ENCODE data around the gene COQ5. TPM values are rescaled to one million over a fixed set of nuclear protein-coding genes. Genes with fewer than 3 reads are reported as not detected.
A peak's percentile ranks its signal among the peaks of the same experiment; 100 is the strongest.
"Not testable (repeated sequence)": the region's sequence is repeated elsewhere in the genome, so short reads cannot be mapped to it uniquely, and the experiment has no call there.

Gene COQ5
- total RNA-seq, 1 experiment from 2014 or later: 41.2 TPM

DNA sequence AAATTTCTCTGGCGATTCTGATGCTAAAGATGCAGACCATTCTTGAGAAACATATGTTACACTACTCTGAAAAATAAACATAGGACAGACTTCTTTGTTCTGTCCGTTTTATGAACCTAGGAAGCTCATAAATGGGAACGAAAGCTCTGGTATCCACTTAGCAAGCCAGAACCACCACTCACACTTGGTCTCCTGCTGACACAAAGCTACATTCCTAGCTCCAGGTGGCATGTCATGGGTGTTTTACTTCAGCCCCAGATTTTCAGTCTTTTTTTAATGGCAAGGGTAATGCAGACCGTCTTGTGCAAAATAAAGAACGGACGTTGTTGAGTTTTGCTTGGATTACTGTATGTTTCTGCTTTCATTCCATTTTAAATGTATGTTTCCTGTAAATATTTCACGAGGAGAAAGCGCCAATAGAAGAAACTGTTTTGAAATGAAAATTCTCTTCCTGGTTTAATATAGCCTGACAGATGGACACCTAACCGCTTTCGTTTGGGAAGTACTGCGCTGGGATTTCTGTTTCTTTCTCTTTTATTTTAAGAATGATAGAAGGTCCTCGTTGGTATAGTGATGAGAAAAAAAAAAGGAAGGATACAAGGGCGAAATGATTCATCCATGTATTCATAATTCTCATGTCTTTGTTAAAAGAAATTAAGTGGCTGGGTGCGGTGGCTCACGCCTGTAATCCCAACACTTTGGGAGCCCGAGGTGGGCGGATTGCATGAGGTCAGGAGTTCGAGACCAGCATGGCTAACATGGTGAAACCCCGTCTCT lies 871 bp upstream of the COQ5 start:
- peak overlapping the region; percentile 84 for H3K9ac ChIP-seq (ENCODE audit: low read length)
- H3K4me1 ChIP-seq (ENCODE audit: insufficient read depth, low read length): peaks cover 36% of the 10 kb centered on the region
- BruUV-seq (replicated peaks): no TSS peak
- peak overlapping the region; percentile 97 for H2AFZ ChIP-seq (ENCODE audit: low read length)
- ChIA-PET POLR2A (ENCODE audit: unreplicated experiment) (interaction anchor here (0.5 to 1.2 kb wide), 8 partner anchors 9 to 1971 kb away, joined by 3 to 8 read pairs (median 4); partner anchors contain the start of gene RNU4-2), CTCF (interaction anchor here (0.6 kb wide), 1 partner anchor 119 kb away, joined by 3 read pairs; no protein-coding TSS in a partner anchor)
- ATAC-seq (peak; percentile 34), DNase-seq (peak; percentile 71)
- peak overlapping the region; percentile 86 for H3K27ac ChIP-seq (ENCODE audit: low read length)
- intact Hi-C loops (cut with micrococcal nuclease): loop anchor here (1.0 to 2.0 kb wide), 2 partner anchors 35 to 61 kb away; partner anchors contain the start of gene SRSF9
- peaks cover 35% of the 10 kb centered on the region for H3K79me2 ChIP-seq (ENCODE audit: low read length)
- H3K27me3 ChIP-seq (ENCODE audit: low read length): no peaks in the 10 kb centered on the region
- no peaks in the 10 kb centered on the region; the same call in 1 of the 2 replicates for H4K20me1 ChIP-seq (ENCODE audit: low read length)
- peak overlapping the region; percentile 95 for H3K4me2 ChIP-seq (ENCODE audit: low read length)
- peak overlapping the region; percentile 98 for H3K4me3 ChIP-seq (ENCODE audit: low read length)
- H3K36me3 ChIP-seq (ENCODE audit: low read depth, low read length): no peaks in the 10 kb centered on the region
- no peaks in the 10 kb centered on the region for H3K9me2 ChIP-seq (replicated peaks; ENCODE audit: low read length)
- TF ChIP-seq, protein P1, sequence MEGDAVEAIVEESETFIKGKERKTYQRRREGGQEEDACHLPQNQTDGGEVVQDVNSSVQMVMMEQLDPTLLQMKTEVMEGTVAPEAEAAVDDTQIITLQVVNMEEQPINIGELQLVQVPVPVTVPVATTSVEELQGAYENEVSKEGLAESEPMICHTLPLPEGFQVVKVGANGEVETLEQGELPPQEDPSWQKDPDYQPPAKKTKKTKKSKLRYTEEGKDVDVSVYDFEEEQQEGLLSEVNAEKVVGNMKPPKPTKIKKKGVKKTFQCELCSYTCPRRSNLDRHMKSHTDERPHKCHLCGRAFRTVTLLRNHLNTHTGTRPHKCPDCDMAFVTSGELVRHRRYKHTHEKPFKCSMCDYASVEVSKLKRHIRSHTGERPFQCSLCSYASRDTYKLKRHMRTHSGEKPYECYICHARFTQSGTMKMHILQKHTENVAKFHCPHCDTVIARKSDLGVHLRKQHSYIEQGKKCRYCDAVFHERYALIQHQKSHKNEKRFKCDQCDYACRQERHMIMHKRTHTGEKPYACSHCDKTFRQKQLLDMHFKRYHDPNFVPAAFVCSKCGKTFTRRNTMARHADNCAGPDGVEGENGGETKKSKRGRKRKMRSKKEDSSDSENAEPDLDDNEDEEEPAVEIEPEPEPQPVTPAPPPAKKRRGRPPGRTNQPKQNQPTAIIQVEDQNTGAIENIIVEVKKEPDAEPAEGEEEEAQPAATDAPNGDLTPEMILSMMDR (conservative IDR thresholded peaks at IDR 0.05; ENCODE audit: low read depth, low read length): peak; percentile 47
- TF ChIP-seq EZH2phosphoT487 (IDR thresholded peaks at IDR 0.05; ENCODE audit: borderline replicate concordance, low read length): no peak
- H3K9me3 ChIP-seq (ENCODE audit: low read length): no peaks in the 10 kb centered on the region
- H3F3A ChIP-seq (ENCODE audit: low read length, unreplicated experiment): peaks cover 14% of the 10 kb centered on the region

- CTCF ChIA-PET: no interaction called here
- no TSS peak for BruUV-seq (replicated peaks)
- no peak overlapping the region for H3K4me3 ChIP-seq (ENCODE audit: low read length)
Observed at GRCh38 chr12:120522568-120522967, 6.4 kb downstream of the COQ5 start.

GRCh38 chr12:120519324-120519723 lies 9.6 kb downstream of the COQ5 start:
- H3K4me3 ChIP-seq (ENCODE audit: low read length); POLR2A ChIA-PET (ENCODE audit: unreplicated experiment); BruUV-seq (replicated peaks); H3K79me2 ChIP-seq (ENCODE audit: low read length); DNase-seq; intact Hi-C loops (cut with micrococcal nuclease); H3K27me3 ChIP-seq (ENCODE audit: low read length); H3K9me3 ChIP-seq (ENCODE audit: low read length); H3K36me3 ChIP-seq (ENCODE audit: low read depth, low read length); H4K20me1 ChIP-seq (ENCODE audit: low read length); H3K4me1 ChIP-seq (ENCODE audit: insufficient read depth, low read length); H3F3A ChIP-seq (ENCODE audit: low read length, unreplicated experiment); H3K4me2 ChIP-seq (ENCODE audit: low read length); H3K9me2 ChIP-seq (replicated peaks; ENCODE audit: low read length); ATAC-seq; CTCF ChIA-PET; H2AFZ ChIP-seq (ENCODE audit: low read length); H3K27ac ChIP-seq (ENCODE audit: low read length); H3K9ac ChIP-seq (ENCODE audit: low read length): not testable (repeated sequence)

More at GRCh38 chr12:120522568-120522967, 6.4 kb downstream of the COQ5 start:
- TF ChIP-seq, protein P1 (conservative IDR thresholded peaks at IDR 0.05; ENCODE audit: low read depth, low read length): no peak
- TF ChIP-seq EZH2 (IDR thresholded peaks at IDR 0.05; ENCODE audit: low read length, unreplicated experiment) (no peak), EZH2phosphoT487 (IDR thresholded peaks at IDR 0.05; ENCODE audit: borderline replicate concordance, low read length) (no peak)
- Histone ChIP-seq H3K9me2 (replicated peaks; ENCODE audit: low read length) (no peaks in the 10 kb centered on the region), H4K20me1 (ENCODE audit: low read length) (no peaks in the 10 kb centered on the region), H3K27me3 (ENCODE audit: low read length) (no peaks in the 10 kb centered on the region), H3K79me2 (ENCODE audit: low read length) (peaks cover 18% of the 10 kb centered on the region), H3K4me1 (ENCODE audit: insufficient read depth, low read length) (peaks cover 25% of the 10 kb centered on the region), H3K9ac (ENCODE audit: low read length) (no peak overlapping the region), H3F3A (ENCODE audit: low read length, unreplicated experiment) (peaks cover 13% of the 10 kb centered on the region), H3K4me2 (ENCODE audit: low read length) (no peak overlapping the region), H3K9me3 (ENCODE audit: low read length) (no peaks in the 10 kb centered on the region), H2AFZ (ENCODE audit: low read length) (no peak overlapping the region), H3K36me3 (ENCODE audit: low read depth, low read length) (0 out of 2 replicates have a peak, but pooled peaks cover 2% of the 10 kb centered on the region), H3K27ac (ENCODE audit: low read length) (no peak overlapping the region)
- POLR2A ChIA-PET (ENCODE audit: unreplicated experiment): no interaction called here
- intact Hi-C loops (cut with micrococcal nuclease): no loop called here
- DNase-seq (no peak), ATAC-seq (no peak)

Data from PC-3 (cell line).